ENCODE data around the gene AGBL1.

- TF ChIP-seq CTCF (IDR thresholded peaks at IDR 0.05; ENCODE audit: borderline replicate concordance, extremely low read depth, low read length, poor library complexity, severe bottlenecking), result no peak
- TF ChIP-seq EZH2 (IDR thresholded peaks at IDR 0.05; ENCODE audit: borderline replicate concordance, low read depth, low read length, severe bottlenecking), result no peak
Measured at GRCh38 chr15:86087808-86088207, 8.1 kb downstream of the AGBL1 start.

All from DND-41 (cell line).